WERI-Rb-1 (cell line): Measurements from ENCODE around the gene WRAP73.
"Not testable (repeated sequence)": the region's sequence is repeated elsewhere in the genome, so short reads cannot be mapped to it uniquely, and the experiment has no call there.

Source experiments
- DNase-seq: peaks from one replicate; pipeline ENCODE4 v3.0.0-alpha.2; 2020
- H3K27ac ChIP-seq: fragments of 250-450 bp; sonication (Bioruptor Pico); 2 replicates; pipeline ENCODE4 v1.5.1; 2020; ENCODE audit warnings: mild to moderate bottlenecking, moderate library complexity
- H3K27me3 ChIP-seq: fragments of 250-450 bp; sonication (Bioruptor Pico); 2 replicates; pipeline ENCODE4 v1.5.1; 2021; ENCODE audit warnings: mild to moderate bottlenecking, low read depth, moderate library complexity; ENCODE audit not compliant: insufficient read depth, severe bottlenecking
- H3K36me3 ChIP-seq: fragments of 250-450 bp; sonication (Bioruptor Pico); 2 replicates; pipeline ENCODE4 v1.5.1; 2020; ENCODE audit warnings: mild to moderate bottlenecking, moderate library complexity
- H3K4me3 ChIP-seq: 2 replicates; pipeline ENCODE4 v1.5.1; 2011; ENCODE audit warnings: low read depth, mild to moderate bottlenecking, control low read depth, low read length
- H3K9me3 ChIP-seq: fragments of 250-450 bp; sonication (Bioruptor Pico); 2 replicates; pipeline ENCODE4 v1.5.1; 2021; ENCODE audit warnings: mild to moderate bottlenecking, moderate library complexity; ENCODE audit not compliant: severe bottlenecking
- CTCF ChIP-seq: IDR thresholded peaks from 2 replicates; pipeline ENCODE4 v1.5.1; 2011; ENCODE audit warnings: low read depth, mild to moderate bottlenecking, control low read depth, inconsistent platforms, low read length

The WRAP73 gene

GRCh38 chr1:3621151-3621671 is 28.7 kb downstream of the WRAP73 start:
- H3K9me3 ChIP-seq, DNase-seq, H3K4me3 ChIP-seq, H3K27me3 ChIP-seq, H3K36me3 ChIP-seq, H3K27ac ChIP-seq: not testable (repeated sequence)
- peak; percentile 46; the same call in 1 of the 2 replicates for TF ChIP-seq CTCF

DNA sequence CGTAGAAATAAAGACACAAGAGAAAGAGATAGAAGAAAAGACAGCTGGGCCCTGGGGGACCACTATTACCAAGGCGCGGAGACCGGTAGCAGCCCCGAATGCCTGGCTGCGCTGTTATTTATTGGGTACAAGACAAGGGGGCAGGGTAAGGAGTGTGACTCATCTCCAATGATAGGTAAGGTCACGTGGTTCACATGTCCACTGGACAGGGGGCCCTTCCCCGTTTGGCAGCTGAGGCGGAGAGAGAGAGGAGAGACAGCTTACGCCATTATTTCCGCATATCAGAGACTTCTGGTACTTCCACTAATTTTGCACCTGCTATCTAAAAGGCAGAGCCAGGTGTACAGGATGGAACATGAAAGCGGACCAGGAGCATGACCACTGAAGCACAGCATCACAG is 29.2 kb downstream of the WRAP73 start:
- no peak for TF ChIP-seq CTCF

GRCh38 chr1:3618881-3619671 is 30.8 kb downstream of the WRAP73 start:
- Histone ChIP-seq H3K4me3 (no peak overlapping the region), H3K36me3 (no peaks in the 10 kb centered on the region), H3K27ac (no peak overlapping the region), H3K9me3 (no peaks in the 10 kb centered on the region), H3K27me3 (no peaks in the 10 kb centered on the region)
- peak; percentile 81 for TF ChIP-seq CTCF
- peak; percentile 74 for DNase-seq

More for the DNA sequence above, 29.2 kb downstream of the WRAP73 start:
- Histone ChIP-seq H3K4me3 (no peak overlapping the region), H3K27ac (no peak overlapping the region), H3K9me3 (no peaks in the 10 kb centered on the region), H3K36me3 (no peaks in the 10 kb centered on the region), H3K27me3 (no peaks in the 10 kb centered on the region)
- no peak for DNase-seq

DNA sequence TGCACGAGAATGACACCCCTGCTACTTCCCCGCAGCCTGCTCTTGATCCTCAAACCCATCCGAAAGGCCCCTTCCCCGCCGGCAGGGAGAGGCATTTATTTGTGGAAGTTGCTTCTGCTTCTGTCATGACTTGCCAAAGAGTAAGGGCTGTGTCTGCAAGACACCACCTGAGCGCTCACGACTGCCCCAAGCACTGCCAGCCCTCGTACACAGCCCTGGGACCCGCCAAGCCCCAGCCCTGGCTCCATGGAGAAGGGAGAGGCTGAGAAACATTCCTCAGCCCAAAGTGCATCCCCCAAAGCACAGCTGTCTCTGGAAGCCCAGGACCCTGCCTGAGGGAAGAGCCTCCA is 31.4 kb downstream of the WRAP73 start:
- H3K9me3 ChIP-seq = no peaks in the 10 kb centered on the region
- H3K27me3 ChIP-seq = no peaks in the 10 kb centered on the region
- no peak for TF ChIP-seq CTCF
- no peaks in the 10 kb centered on the region for H3K36me3 ChIP-seq
- DNase-seq = no peak
- H3K4me3 ChIP-seq = no peak overlapping the region
- H3K27ac ChIP-seq = no peak overlapping the region

GRCh38 chr1:3617806-3618345 is 32.0 kb downstream of the WRAP73 start:
- H3K9me3 ChIP-seq = no peaks in the 10 kb centered on the region
- TF ChIP-seq CTCF = no peak
- no peaks in the 10 kb centered on the region for H3K27me3 ChIP-seq
- H3K4me3 ChIP-seq = no peak overlapping the region
- H3K27ac ChIP-seq = no peak overlapping the region
- no peaks in the 10 kb centered on the region for H3K36me3 ChIP-seq
- DNase-seq = no peak
